Adrenal gland (tissue), 19 donors: ENCODE data around the gene RYR1. TPM values are rescaled to one million over a fixed set of nuclear protein-coding genes. Genes with fewer than 3 reads are reported as not detected.

Experiments used
- DNase-seq, 7 donors: peaks; one replicate each; pipeline ENCODE4 v3.0.0-alpha.2; 2019 to 2020
- H3K27ac ChIP-seq, 5 donors: fragments of 200-600 bp; sonication (generic) in 4 of 5; 1 replicate in 3 of 5; 2 replicates in 2 of 5; pipeline versions ENCODE4 v1.5.1 to v1.8.0; 2016 to 2020; ENCODE audit warnings: mild to moderate bottlenecking in 1 of 5
- H3K27me3 ChIP-seq: fragments of 200-600 bp; 2 replicates; pipeline ENCODE4 v1.8.0; 2021
- H3K36me3 ChIP-seq, 2 donors: fragments of 200-600 bp; replicated peaks in 1 of 2; 1 replicate in 1 of 2; 2 replicates in 1 of 2; pipeline versions ENCODE4 v1.5.1 to v1.8.0; 2018 to 2022
- H3K4me1 ChIP-seq, 2 donors: fragments of 200-600 bp; replicated peaks in 1 of 2; 1 replicate in 1 of 2; 2 replicates in 1 of 2; pipeline versions ENCODE4 v1.5.1 to v1.8.0; 2018 to 2021
- H3K4me3 ChIP-seq, 4 donors: fragments of 200-600 bp; sonication (generic) in 3 of 4; one replicate each; pipeline ENCODE4 v1.5.1; 2016 to 2018
- H3K9me3 ChIP-seq, 3 donors: fragments of 200-600 bp; sonication (generic) in 1 of 3; replicated peaks in 1 of 3; 1 replicate in 2 of 3; 2 replicates in 1 of 3; pipeline versions ENCODE4 v1.5.1 to v1.8.0; 2016 to 2021
- POLR2A ChIP-seq, 2 donors: fragments of 450-650 bp; IDR thresholded peaks; one replicate each; pipeline ENCODE4 v1.6.1; 2017; ENCODE audit warnings: antibody characterized with exemption in 2 of 2, mild to moderate bottlenecking in 2 of 2, moderate library complexity in 1 of 2
- WGBS, 4 donors: extraction: QIAGEN DNeasy Blood & Tissue Kit in 2 of 4; methylation state at CpG; one replicate each; pipeline versions ENCODE4 v1.1.5 to v1.1.7; 2013 to 2017; 5-methylcytosine and 5-hydroxymethylcytosine counted together
- intact Hi-C, 2 donors: fragments of 100-400 bp; cut with DNase I; formaldehyde crosslinking; loops; one replicate each; pipeline versions ENCODE4 v1.14.1 to v1.15.0; 2022 to 2023
- long read RNA-seq, 10 donors: library from polyadenylated mRNA in 3 of 10; unstranded in 2 of 10; stranded (forward) in 1 of 10; transcript quantifications; one replicate each; pipeline ENCODE4 v2.0.0 and lab custom pipeline, GENCODE V29; 2021 to 2026
- polyA plus RNA-seq, 3 donors: library from polyadenylated mRNA; stranded (reverse); fragments of 200-250 nt in 2 of 3; fragments of 350-450 nt in 1 of 3; fragmentation: Illumina TruSeq in 1 of 3; extraction: RNeasy Lipid Tissue Mini Kit (QIAGEN cat#74804) in 1 of 3; gene quantifications; one replicate each; pipeline ENCODE4 v1.2.3, GENCODE V29; 2013 to 2014
- total RNA-seq, 9 donors: library from RNA; depleted of rRNA in 4 of 9; stranded (reverse); fragments of >200 nt in 4 of 9; fragments of 120-200 nt in 1 of 9; fragmentation: NEBNext Ultra II Directional in 1 of 9; extraction: Animal tissue kit (Norgen Biotek cat#: 25700) in 1 of 9; gene quantifications; one replicate each; pipeline versions ENCODE4 v1.1.0 to v1.2.4, GENCODE V29; 2013 to 2023
- TF ChIP-seq, protein P1 (sequence below), 6 experiments: fragments of 450-650 bp in 4 of 6; fragments of 200-600 bp in 2 of 6; sonication (generic) in 1 of 6; IDR thresholded peaks; 1 replicate in 5 of 6; 2 replicates in 1 of 6; pipeline versions ENCODE4 v1.5.1 to v1.8.0; 2016 to 2021; ENCODE audit warnings: antibody characterized with exemption in 6 of 6, mild to moderate bottlenecking in 2 of 6, moderate library complexity in 1 of 6
- donor health status: healthy with polysubstance abuse.
- donor health status: Bipolar disorder and iron deficiency.
- donor health status: DM: yes; HTN: yes; CAD: no.
- donor health status: DM: no; HTN: no; CAD: no.
- donor health status: DM: no; HTN: no; CAD: no.
- donor health status: DM: yes; HTN: yes; CAD: no.

Gene RYR1
- total RNA-seq (1 to 10 TPM in 8 of 9 donors, under 1 TPM in 1; 0.90 to 10.0 (median 3.3) TPM), polyA plus RNA-seq (1 to 10 TPM; 1.2 to 7.2 (median 2.0) TPM)
- long read RNA-seq, donor 1 = 0 reads
- long read RNA-seq, donor 2 = 0 reads
- long read RNA-seq, donor 3 = 0 reads
- long read RNA-seq, donor 4 = 0 reads
- long read RNA-seq, donor 5 = 0 reads
- long read RNA-seq, donor 6, partial matches to known transcripts = 1 of 1 reads
- long read RNA-seq, donor 6, other reads (novel, unspliced or antisense) = 0 of 1 reads
- long read RNA-seq, donor 7 = 0 reads
- long read RNA-seq, donor 8 = 0 reads
- long read RNA-seq, donor 9 = 0 reads
- long read RNA-seq, donor 10 = 0 reads

DNA sequence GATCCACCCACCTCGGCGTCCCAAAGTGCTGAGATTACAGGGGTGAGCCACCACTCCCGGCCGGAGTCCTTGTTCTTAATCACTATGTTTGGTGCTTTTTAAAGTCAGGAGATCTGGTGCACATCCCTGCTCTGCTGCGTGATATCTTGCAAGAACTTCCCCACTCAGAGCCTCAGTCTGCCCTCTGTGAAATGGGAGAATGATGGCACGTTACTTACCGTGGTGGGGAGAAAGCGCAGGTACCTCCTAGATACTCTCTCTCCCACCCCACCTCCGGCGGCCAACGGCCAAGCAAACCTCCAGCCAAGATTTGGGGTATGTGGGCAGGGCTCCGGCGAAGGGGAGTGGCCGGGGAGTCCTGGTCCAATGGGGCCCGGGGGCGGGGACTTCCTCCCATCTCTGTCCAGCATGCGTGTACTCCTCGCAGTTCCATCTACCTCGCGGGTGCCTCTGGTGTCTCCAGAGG is at the start of gene RYR1:
TSS of gene RYR1 (plus strand) at position 424 of the 466 bp plus-strand sequence. CDS start 139 bp downstream, outside the sequence.
- intact Hi-C loops = no loop called here
- WGBS, 4 donors = 14 to 30% (median 16%) methylated on average over 11 to 20 of the region's 20 CpGs; no CpG with 5 or more reads in 1 of the 4 donors
- Histone ChIP-seq H3K27ac (no peak within 1 kb of the TSS), H3K9me3 (no peaks in the 10 kb centered on the region), H3K36me3 (no peaks in the 10 kb centered on the region), H3K27me3 (peaks cover 10% of the 10 kb centered on the region), H3K4me3 (peak within 1 kb of the TSS in 1 of 4 donors; percentile 25), H3K4me1 (no peaks in the 10 kb centered on the region)
- peak in 6 of 7 donors; percentile 33 to 60 (median 49) for DNase-seq
- TF ChIP-seq, protein P1, sequence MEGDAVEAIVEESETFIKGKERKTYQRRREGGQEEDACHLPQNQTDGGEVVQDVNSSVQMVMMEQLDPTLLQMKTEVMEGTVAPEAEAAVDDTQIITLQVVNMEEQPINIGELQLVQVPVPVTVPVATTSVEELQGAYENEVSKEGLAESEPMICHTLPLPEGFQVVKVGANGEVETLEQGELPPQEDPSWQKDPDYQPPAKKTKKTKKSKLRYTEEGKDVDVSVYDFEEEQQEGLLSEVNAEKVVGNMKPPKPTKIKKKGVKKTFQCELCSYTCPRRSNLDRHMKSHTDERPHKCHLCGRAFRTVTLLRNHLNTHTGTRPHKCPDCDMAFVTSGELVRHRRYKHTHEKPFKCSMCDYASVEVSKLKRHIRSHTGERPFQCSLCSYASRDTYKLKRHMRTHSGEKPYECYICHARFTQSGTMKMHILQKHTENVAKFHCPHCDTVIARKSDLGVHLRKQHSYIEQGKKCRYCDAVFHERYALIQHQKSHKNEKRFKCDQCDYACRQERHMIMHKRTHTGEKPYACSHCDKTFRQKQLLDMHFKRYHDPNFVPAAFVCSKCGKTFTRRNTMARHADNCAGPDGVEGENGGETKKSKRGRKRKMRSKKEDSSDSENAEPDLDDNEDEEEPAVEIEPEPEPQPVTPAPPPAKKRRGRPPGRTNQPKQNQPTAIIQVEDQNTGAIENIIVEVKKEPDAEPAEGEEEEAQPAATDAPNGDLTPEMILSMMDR (IDR thresholded peaks at IDR 0.05) = no peak
- no peak for TF ChIP-seq POLR2A (IDR thresholded peaks at IDR 0.05)

DNA sequence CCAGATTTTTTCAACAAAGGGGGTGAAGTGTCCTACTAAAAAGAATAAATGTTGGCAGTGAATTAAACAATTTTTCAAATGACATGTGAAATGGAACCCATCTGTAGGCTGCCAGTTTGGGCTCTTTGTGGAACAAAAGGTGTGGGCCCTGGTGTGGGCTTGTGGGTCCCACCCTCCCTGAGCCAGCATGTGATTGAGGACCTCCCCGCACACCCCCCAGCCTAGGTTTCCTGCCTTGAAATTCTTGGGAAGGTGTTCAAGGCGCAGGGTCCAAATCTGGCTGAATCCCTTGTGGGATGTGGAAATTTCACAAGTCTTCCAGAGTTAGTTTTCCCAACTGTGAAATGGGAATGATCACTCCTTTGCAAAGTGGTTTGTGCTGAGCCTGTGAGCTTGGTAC is 49.7 kb upstream of the RYR1 start:
- H3K4me3 ChIP-seq = no peak overlapping the region
- no peaks in the 10 kb centered on the region for H3K9me3 ChIP-seq
- 94 to 100% (median 97%) methylated on average over 2 of the region's 2 CpGs for WGBS, 4 donors
- no peak for TF ChIP-seq POLR2A (IDR thresholded peaks at IDR 0.05)
- TF ChIP-seq, protein P1 (IDR thresholded peaks at IDR 0.05) = no peak
- H3K36me3 ChIP-seq = peaks cover 0 to 49% of the 10 kb centered on the region in 2 donors
- H3K4me1 ChIP-seq = peaks cover 14 to 24% of the 10 kb centered on the region in 2 donors
- DNase-seq = no peak
- intact Hi-C loops = no loop called here
- H3K27ac ChIP-seq = no peak overlapping the region
- no peaks in the 10 kb centered on the region for H3K27me3 ChIP-seq

DNA sequence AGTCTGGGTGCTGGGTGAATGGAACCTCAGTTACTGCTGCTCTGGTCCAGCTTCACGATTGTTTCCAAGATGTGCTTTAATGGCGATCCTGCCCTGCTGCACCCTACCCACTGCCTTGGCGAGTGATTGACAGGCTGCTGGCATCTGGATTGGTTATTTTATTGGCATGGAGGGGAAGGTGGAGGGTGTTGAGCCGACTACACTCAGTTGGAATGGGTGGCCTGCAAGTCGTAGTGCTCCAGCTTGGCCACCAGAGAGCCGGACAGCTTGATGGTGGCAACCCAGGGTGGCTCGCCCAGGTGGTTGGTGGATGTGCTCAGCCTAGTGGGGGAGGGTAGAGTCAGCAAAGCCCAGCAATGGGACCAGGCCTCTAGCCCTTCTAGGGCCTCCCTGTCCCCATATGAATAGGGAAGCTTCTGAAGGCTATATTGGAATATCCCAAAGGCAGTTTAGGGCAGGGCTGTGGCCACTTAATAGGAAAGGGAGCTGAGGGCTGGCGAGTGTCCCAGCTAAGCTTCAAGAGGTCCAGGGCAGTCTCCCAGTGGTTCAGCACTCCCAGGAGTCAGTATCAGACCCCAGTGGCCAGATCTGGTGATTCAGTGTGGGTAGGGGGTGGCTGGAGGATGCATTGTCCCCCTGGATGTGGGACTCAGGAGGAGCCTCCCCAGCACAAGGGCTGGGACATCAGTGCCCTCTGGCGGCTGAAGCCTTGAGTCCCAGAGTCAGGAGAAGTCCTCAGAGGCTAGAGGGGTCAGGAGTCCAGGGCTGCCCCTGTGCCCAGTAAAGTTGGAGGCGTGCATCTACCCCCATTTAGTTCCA is 49.1 kb upstream of the RYR1 start:
- intact Hi-C loops = no loop called here
- TF ChIP-seq, protein P1 (IDR thresholded peaks at IDR 0.05) = no peak
- TF ChIP-seq POLR2A (IDR thresholded peaks at IDR 0.05) = no peak
- DNase-seq = no peak
- H3K27me3 ChIP-seq = no peaks in the 10 kb centered on the region
- H3K4me3 ChIP-seq = no peak overlapping the region
- WGBS, 4 donors = 87 to 93% (median 88%) methylated on average over 3 to 10 of the region's 10 CpGs
- H3K36me3 ChIP-seq = peaks cover 0 to 42% of the 10 kb centered on the region in 2 donors
- H3K27ac ChIP-seq = no peak overlapping the region
- H3K9me3 ChIP-seq = no peaks in the 10 kb centered on the region
- H3K4me1 ChIP-seq = peaks cover 14 to 29% of the 10 kb centered on the region in 2 donors
